ENCODE results near the gene PTPN3. TPM values are rescaled to one million over a fixed set of nuclear protein-coding genes. Genes with fewer than 3 reads are reported as not detected.

PTPN3 gene
- total RNA-seq, 1 experiment from 2014 or later: 20.8 TPM

DNA sequence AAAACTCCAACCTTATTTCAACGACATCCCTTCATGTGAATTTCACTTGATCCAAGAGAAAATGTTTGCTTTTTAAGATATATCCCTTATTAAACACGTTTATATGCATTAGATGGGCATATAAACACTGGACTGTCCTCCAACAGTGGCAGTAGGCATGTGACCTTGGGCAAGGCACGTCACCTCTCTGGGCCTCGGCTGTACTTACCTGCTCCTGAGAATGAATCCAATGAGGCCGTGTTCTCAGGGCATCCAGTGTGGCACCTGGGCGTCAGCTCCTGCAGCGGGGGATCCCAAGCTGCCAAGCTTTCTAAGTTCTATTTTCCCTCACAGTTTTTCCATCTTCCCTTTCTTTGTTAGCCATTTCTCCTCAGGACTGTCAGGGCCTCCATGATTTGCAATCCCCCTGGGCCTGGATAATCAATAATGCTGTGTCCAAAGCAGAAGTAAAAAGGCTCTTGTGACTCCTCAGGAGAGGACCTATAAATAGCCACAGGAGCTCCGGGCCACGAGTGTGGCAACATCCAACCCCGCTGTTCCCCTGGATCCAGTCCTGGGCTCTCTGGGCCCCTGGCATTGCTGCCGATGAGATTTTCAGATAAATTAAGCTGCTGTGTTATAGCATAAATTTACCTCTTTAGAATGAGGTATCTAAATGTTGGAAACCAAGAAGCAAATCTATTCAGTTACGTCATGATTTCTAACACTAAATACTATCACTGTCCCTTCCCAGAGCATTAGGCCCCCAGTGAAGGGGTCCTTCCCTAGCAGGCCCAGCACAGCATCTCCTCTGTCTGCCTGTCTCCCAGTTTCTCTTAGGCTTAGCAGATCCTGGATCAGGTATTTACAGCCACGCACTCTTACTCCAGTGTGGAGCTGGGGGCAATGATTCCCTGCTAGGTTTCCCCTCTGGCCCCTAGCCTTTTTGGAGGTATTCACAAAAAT lies 76.8 kb downstream of the PTPN3 start:
- no TSS peak for BruUV-seq (replicated peaks)
- H3K36me3 ChIP-seq (ENCODE audit: control insufficient read depth in 1 of 2, insufficient read depth in 2 of 2, low read length in 2 of 2): peaks cover 4% of the 10 kb centered on the region in 2 experiments; a peak in 2 of 4 replicates
- no peaks in the 10 kb centered on the region for H4K20me1 ChIP-seq (ENCODE audit: insufficient read depth)
- H2AFZ ChIP-seq (ENCODE audit: low read depth, low read length, poor library complexity, severe bottlenecking): no peak overlapping the region
- no peaks in the 10 kb centered on the region for H3K79me2 ChIP-seq (ENCODE audit: insufficient read depth, low read length)
- ATAC-seq: no peak
- H3K4me2 ChIP-seq (ENCODE audit: low read length): no peak overlapping the region
- H3K4me3 ChIP-seq (replicated peaks in 1 of 2; ENCODE audit: low read depth in 1 of 2, low read length in 2 of 2): no peak overlapping the region
- RAD21 ChIA-PET (ENCODE audit: low non-redundant PET in 1 of 2, low total read pairs in 2 of 2, uncharacterized antibody in 2 of 2, unreplicated experiment in 2 of 2): no interaction called here
- no peak overlapping the region for H3K9ac ChIP-seq (ENCODE audit: low read length)
- H3K9me3 ChIP-seq (ENCODE audit: control insufficient read depth in 1 of 2, insufficient read depth in 1 of 2, low read depth in 1 of 2, low read length in 2 of 2): no peaks in the 10 kb centered on the region
- no peaks in the 10 kb centered on the region for H3K9me2 ChIP-seq (ENCODE audit: insufficient read depth)
- H3K27ac ChIP-seq (ENCODE audit: low read depth, low read length): no peak overlapping the region
- TF ChIP-seq TCF7L2 (IDR thresholded peaks at IDR 0.05; ENCODE audit: borderline replicate concordance, extremely low read depth, insufficient read depth, insufficient read length) (no peak), ZFX (IDR thresholded peaks at IDR 0.05) (no peak; the same call in 1 of the 2 replicates), POLR2A (IDR thresholded peaks at IDR 0.05; ENCODE audit: borderline replicate concordance, extremely low read depth, insufficient read depth, insufficient read length) (no peak), YY1 (IDR thresholded peaks at IDR 0.05; ENCODE audit: extremely low read depth, insufficient replicate concordance, low read depth, low read length) (no peak), CBX3 (IDR thresholded peaks at IDR 0.05; ENCODE audit: low read depth) (no peak), SP1 (IDR thresholded peaks at IDR 0.05; ENCODE audit: low read depth) (no peak), ZNF274 (IDR thresholded peaks at IDR 0.05; ENCODE audit: low read depth, low read length) (no peak), EZH2 (IDR thresholded peaks at IDR 0.05) (no peak), JUND (IDR thresholded peaks at IDR 0.05) (no peak)
- TF ChIP-seq, protein P1, sequence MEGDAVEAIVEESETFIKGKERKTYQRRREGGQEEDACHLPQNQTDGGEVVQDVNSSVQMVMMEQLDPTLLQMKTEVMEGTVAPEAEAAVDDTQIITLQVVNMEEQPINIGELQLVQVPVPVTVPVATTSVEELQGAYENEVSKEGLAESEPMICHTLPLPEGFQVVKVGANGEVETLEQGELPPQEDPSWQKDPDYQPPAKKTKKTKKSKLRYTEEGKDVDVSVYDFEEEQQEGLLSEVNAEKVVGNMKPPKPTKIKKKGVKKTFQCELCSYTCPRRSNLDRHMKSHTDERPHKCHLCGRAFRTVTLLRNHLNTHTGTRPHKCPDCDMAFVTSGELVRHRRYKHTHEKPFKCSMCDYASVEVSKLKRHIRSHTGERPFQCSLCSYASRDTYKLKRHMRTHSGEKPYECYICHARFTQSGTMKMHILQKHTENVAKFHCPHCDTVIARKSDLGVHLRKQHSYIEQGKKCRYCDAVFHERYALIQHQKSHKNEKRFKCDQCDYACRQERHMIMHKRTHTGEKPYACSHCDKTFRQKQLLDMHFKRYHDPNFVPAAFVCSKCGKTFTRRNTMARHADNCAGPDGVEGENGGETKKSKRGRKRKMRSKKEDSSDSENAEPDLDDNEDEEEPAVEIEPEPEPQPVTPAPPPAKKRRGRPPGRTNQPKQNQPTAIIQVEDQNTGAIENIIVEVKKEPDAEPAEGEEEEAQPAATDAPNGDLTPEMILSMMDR (IDR thresholded peaks at IDR 0.05 in 2 of 3, conservative IDR thresholded peaks at IDR 0.05 in 1 of 3; ENCODE audit: borderline replicate concordance in 1 of 3, insufficient read depth in 1 of 3, low read depth in 2 of 3, low read length in 2 of 3): no peak
- H3K27me3 ChIP-seq (ENCODE audit: insufficient read depth, low read length): no peaks in the 10 kb centered on the region
- CTCF ChIA-PET: no interaction called here
- POLR2A ChIA-PET: no interaction called here
- DNase-seq (ENCODE audit: low read depth, low spot score): no peak
- intact Hi-C loops (cut with micrococcal nuclease): no loop called here
- H3K4me1 ChIP-seq (ENCODE audit: control insufficient read depth in 1 of 2, insufficient read depth in 2 of 2, low read length in 2 of 2): no peaks in the 10 kb centered on the region

All from HCT116 (cell line).